Measurements from ENCODE around the gene IFNK.
"Not testable (repeated sequence)": the region's sequence is repeated elsewhere in the genome, so short reads cannot be mapped to it uniquely, and the experiment has no call there.

Gene IFNK

GRCh38 chr9:27489087-27489876 is 34.8 kb upstream of the IFNK start:
- no peaks in the 10 kb centered on the region for H3K27me3 ChIP-seq (ENCODE audit: control insufficient read depth in 5 of 5, insufficient read depth in 4 of 5, low read length in 5 of 5)
- H3K36me3 ChIP-seq (ENCODE audit: control insufficient read depth in 5 of 5, insufficient read depth in 5 of 5, low read length in 5 of 5): no peaks in the 10 kb centered on the region
- no peak overlapping the region for H3K9ac ChIP-seq (ENCODE audit: low read length in 5 of 5)
- no peak overlapping the region for H3K27ac ChIP-seq (ENCODE audit: low read depth, low read length)
- H3K4me1 ChIP-seq (ENCODE audit: control insufficient read depth in 5 of 5, insufficient read depth in 5 of 5, low read length in 5 of 5): no peaks in the 10 kb centered on the region
- H3K9me3 ChIP-seq (ENCODE audit: control insufficient read depth in 5 of 5, low read length in 5 of 5): no peaks in the 10 kb centered on the region
- no peak overlapping the region for H3K4me3 ChIP-seq (ENCODE audit: low read depth in 1 of 5, low read length in 5 of 5)

DNA sequence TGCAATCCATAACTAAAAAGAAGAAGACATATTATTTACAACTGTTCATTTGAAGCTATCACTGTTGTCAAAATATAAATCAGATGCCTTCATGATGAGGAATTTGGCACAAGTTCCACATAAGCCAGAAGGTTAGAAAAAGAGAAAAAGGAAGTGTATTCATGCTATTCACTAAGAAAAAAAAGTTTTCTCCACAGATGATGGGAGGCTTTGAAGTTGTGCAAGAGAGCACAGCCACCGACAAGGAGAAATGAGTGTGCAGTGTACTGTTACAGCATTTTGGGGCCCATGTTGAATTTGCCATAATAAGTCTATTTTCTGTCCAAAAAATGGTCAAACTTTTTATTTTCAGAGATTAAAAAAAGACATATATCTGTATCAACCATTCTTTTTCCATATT is 32.9 kb upstream of the IFNK start:
- Histone ChIP-seq H3K27me3 (ENCODE audit: control insufficient read depth in 5 of 5, insufficient read depth in 4 of 5, low read length in 5 of 5) (no peaks in the 10 kb centered on the region), H3K9ac (ENCODE audit: low read length in 5 of 5) (no peak overlapping the region), H3K27ac (ENCODE audit: low read depth, low read length) (no peak overlapping the region), H3K4me3 (ENCODE audit: low read depth in 1 of 5, low read length in 5 of 5) (no peak overlapping the region), H3K36me3 (ENCODE audit: control insufficient read depth in 5 of 5, insufficient read depth in 5 of 5, low read length in 5 of 5) (no peaks in the 10 kb centered on the region), H3K4me1 (ENCODE audit: control insufficient read depth in 5 of 5, insufficient read depth in 5 of 5, low read length in 5 of 5) (peaks cover 0 to 6% (median 4%) of the 10 kb centered on the region in 5 donors), H3K9me3 (ENCODE audit: control insufficient read depth in 5 of 5, low read length in 5 of 5) (no peaks in the 10 kb centered on the region)

DNA sequence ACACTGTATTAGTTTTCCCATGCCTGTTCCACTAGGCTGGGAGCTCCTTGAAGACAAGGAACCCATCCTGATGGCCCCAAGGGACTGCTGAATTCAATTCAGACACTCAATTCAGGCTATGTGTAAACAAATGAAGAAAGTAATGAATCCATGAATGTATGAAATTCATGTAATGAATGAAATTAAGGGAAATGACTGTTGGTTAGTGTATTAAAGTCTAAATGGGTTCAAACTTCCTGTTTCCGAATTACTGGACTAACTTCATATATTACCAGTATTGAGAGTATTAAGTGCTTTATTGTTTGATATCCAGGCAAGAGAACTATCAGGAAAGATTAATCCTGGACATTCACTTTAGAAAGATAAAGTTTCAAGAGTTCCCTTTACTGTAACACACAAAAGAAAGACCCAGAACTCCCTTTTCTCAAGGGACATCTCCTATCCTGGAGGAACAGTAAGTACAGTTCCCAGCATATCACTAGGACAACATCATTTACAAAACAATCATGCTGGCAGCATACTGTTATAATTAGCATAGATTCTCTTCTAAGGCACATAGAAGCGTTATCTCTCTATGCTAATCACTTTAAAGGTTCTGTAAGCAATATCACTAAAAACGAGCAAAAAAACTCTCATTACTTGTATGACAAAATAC is 28.5 kb upstream of the IFNK start:
- no peaks in the 10 kb centered on the region for H3K9me3 ChIP-seq (ENCODE audit: control insufficient read depth in 5 of 5, low read length in 5 of 5)
- no peak overlapping the region for H3K4me3 ChIP-seq (ENCODE audit: low read depth in 1 of 5, low read length in 5 of 5)
- no peaks in the 10 kb centered on the region for H3K36me3 ChIP-seq (ENCODE audit: control insufficient read depth in 5 of 5, insufficient read depth in 5 of 5, low read length in 5 of 5)
- no peak overlapping the region for H3K9ac ChIP-seq (ENCODE audit: low read length in 5 of 5)
- H3K27me3 ChIP-seq (ENCODE audit: control insufficient read depth in 5 of 5, insufficient read depth in 4 of 5, low read length in 5 of 5): no peaks in the 10 kb centered on the region
- no peak overlapping the region for H3K27ac ChIP-seq (ENCODE audit: low read depth, low read length)
- H3K4me1 ChIP-seq (ENCODE audit: control insufficient read depth in 5 of 5, insufficient read depth in 5 of 5, low read length in 5 of 5): peaks cover 0 to 7% (median 5%) of the 10 kb centered on the region in 5 donors

- Histone ChIP-seq H3K36me3 (ENCODE audit: control insufficient read depth in 5 of 5, insufficient read depth in 5 of 5, low read length in 5 of 5) (no peaks in the 10 kb centered on the region), H3K4me3 (ENCODE audit: low read depth in 1 of 5, low read length in 5 of 5) (no peak overlapping the region), H3K27ac (ENCODE audit: low read depth, low read length) (no peak overlapping the region), H3K4me1 (ENCODE audit: control insufficient read depth in 5 of 5, insufficient read depth in 5 of 5, low read length in 5 of 5) (peaks cover 0 to 7% (median 5%) of the 10 kb centered on the region in 5 donors), H3K9me3 (ENCODE audit: control insufficient read depth in 5 of 5, low read length in 5 of 5) (no peaks in the 10 kb centered on the region), H3K27me3 (ENCODE audit: control insufficient read depth in 5 of 5, insufficient read depth in 4 of 5, low read length in 5 of 5) (no peaks in the 10 kb centered on the region), H3K9ac (ENCODE audit: low read length in 5 of 5) (no peak overlapping the region)
Measured at GRCh38 chr9:27496135-27496504, 28.0 kb upstream of the IFNK start.

DNA sequence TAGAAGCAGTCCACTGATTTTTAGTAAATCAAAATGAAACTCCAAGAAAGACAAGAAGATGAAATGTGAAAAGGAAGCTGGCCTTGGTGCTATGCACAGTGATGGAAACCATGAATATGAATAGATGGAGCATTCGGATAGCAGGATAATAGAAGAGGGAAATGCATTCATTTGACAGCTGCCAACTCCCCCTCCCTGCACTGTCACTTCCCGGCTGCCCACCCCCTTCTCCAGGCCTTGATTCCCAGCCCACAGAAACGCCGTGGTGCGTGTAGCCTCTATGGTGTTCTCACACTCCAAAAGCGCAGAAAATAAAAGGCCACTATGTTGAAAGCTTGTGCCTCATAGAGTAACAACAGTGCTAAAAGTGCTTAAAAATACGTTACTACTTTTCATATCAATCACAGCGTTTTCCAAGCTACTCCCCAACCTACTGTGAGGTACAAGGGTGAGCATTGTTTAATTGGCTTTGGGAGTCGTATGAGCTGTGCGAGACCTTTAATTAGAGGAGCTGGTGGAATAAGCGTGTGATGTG is 26.1 kb upstream of the IFNK start:
- H3K27ac ChIP-seq (ENCODE audit: low read depth, low read length): no peak overlapping the region
- H3K4me3 ChIP-seq (ENCODE audit: low read depth in 1 of 5, low read length in 5 of 5): no peak overlapping the region

GRCh38 chr9:27499451-27499850 is 24.6 kb upstream of the IFNK start:
- Histone ChIP-seq H3K4me1 (ENCODE audit: control insufficient read depth in 5 of 5, insufficient read depth in 5 of 5, low read length in 5 of 5) (peaks cover 0 to 7% (median 5%) of the 10 kb centered on the region in 5 donors), H3K9ac (ENCODE audit: low read length in 5 of 5) (no peak overlapping the region), H3K27ac (ENCODE audit: low read depth, low read length) (no peak overlapping the region), H3K4me3 (ENCODE audit: low read depth in 1 of 5, low read length in 5 of 5) (no peak overlapping the region), H3K36me3 (ENCODE audit: control insufficient read depth in 5 of 5, insufficient read depth in 5 of 5, low read length in 5 of 5) (no peaks in the 10 kb centered on the region), H3K9me3 (ENCODE audit: control insufficient read depth in 5 of 5, low read length in 5 of 5) (no peaks in the 10 kb centered on the region), H3K27me3 (ENCODE audit: control insufficient read depth in 5 of 5, insufficient read depth in 4 of 5, low read length in 5 of 5) (no peaks in the 10 kb centered on the region)

More for the DNA sequence above, 26.1 kb upstream of the IFNK start:
- Histone ChIP-seq H3K9me3 (ENCODE audit: control insufficient read depth in 5 of 5, low read length in 5 of 5) (no peaks in the 10 kb centered on the region), H3K36me3 (ENCODE audit: control insufficient read depth in 5 of 5, insufficient read depth in 5 of 5, low read length in 5 of 5) (no peaks in the 10 kb centered on the region), H3K4me1 (ENCODE audit: control insufficient read depth in 5 of 5, insufficient read depth in 5 of 5, low read length in 5 of 5) (peaks cover 0 to 7% (median 5%) of the 10 kb centered on the region in 5 donors), H3K9ac (ENCODE audit: low read length in 5 of 5) (no peak overlapping the region), H3K27me3 (ENCODE audit: control insufficient read depth in 5 of 5, insufficient read depth in 4 of 5, low read length in 5 of 5) (no peaks in the 10 kb centered on the region)

GRCh38 chr9:27500902-27501301 is 23.2 kb upstream of the IFNK start:
- not testable (repeated sequence) for H3K36me3 ChIP-seq (ENCODE audit: control insufficient read depth in 5 of 5, insufficient read depth in 5 of 5, low read length in 5 of 5); H3K9ac ChIP-seq (ENCODE audit: low read length in 5 of 5); H3K9me3 ChIP-seq (ENCODE audit: control insufficient read depth in 5 of 5, low read length in 5 of 5); H3K4me1 ChIP-seq (ENCODE audit: control insufficient read depth in 5 of 5, insufficient read depth in 5 of 5, low read length in 5 of 5); H3K27ac ChIP-seq (ENCODE audit: low read depth, low read length); H3K4me3 ChIP-seq (ENCODE audit: low read depth in 1 of 5, low read length in 5 of 5); H3K27me3 ChIP-seq (ENCODE audit: control insufficient read depth in 5 of 5, insufficient read depth in 4 of 5, low read length in 5 of 5)

DNA sequence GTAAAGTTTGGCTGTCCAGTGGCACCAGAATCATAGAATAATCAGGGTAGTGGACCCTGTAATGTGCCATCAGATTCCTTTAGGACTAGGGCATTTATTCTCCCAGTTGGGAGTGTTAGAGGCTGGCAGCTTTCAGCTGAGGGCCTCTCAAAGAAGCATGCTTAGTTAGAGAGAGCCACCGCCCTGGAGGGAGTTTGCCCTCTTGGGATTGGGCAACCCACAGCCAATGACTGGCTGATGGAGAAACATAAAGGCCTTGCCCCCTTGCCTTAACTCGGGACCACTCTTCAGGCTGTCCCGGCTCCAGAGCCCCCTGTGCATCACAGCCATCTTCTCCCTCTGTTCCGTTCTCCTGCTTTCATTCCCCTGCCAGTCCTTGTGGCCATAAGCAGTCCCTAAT is 20.5 kb upstream of the IFNK start:
- Histone ChIP-seq H3K4me3 (ENCODE audit: low read depth in 1 of 5, low read length in 5 of 5) (no peak overlapping the region), H3K27ac (ENCODE audit: low read depth, low read length) (no peak overlapping the region), H3K27me3 (ENCODE audit: control insufficient read depth in 5 of 5, insufficient read depth in 4 of 5, low read length in 5 of 5) (no peaks in the 10 kb centered on the region), H3K4me1 (ENCODE audit: control insufficient read depth in 5 of 5, insufficient read depth in 5 of 5, low read length in 5 of 5) (peaks cover 0 to 2% (median 0%) of the 10 kb centered on the region in 5 donors), H3K9ac (ENCODE audit: low read length in 5 of 5) (no peak overlapping the region), H3K36me3 (ENCODE audit: control insufficient read depth in 5 of 5, insufficient read depth in 5 of 5, low read length in 5 of 5) (no peaks in the 10 kb centered on the region), H3K9me3 (ENCODE audit: control insufficient read depth in 5 of 5, low read length in 5 of 5) (no peaks in the 10 kb centered on the region)

DNA sequence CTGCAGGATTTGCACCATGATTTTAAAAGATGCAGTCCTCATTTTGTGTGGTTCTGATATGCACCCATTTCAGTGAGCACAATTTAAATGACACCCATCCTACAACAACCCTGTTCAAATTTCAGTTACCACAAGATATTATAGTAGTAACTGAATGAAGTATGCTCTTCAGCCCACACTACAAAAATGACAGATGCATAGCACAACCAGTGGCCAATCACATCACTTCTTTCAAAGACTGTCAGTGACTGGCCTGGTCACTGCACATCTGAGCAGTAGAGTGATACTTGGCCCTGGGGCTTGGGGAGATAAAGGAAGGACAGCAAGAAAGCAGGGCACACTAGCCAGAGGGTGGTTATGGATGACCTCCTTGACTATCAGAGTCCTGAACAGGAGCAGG is 19.8 kb upstream of the IFNK start:
- H3K36me3 ChIP-seq (ENCODE audit: control insufficient read depth in 5 of 5, insufficient read depth in 5 of 5, low read length in 5 of 5): no peaks in the 10 kb centered on the region

GRCh38 chr9:27505744-27506161 is 18.3 kb upstream of the IFNK start:
- Histone ChIP-seq H3K9ac (ENCODE audit: low read length in 5 of 5) (no peak overlapping the region), H3K27me3 (ENCODE audit: control insufficient read depth in 5 of 5, insufficient read depth in 4 of 5, low read length in 5 of 5) (no peaks in the 10 kb centered on the region), H3K36me3 (ENCODE audit: control insufficient read depth in 5 of 5, insufficient read depth in 5 of 5, low read length in 5 of 5) (no peaks in the 10 kb centered on the region), H3K4me3 (ENCODE audit: low read depth in 1 of 5, low read length in 5 of 5) (no peak overlapping the region), H3K27ac (ENCODE audit: low read depth, low read length) (no peak overlapping the region), H3K9me3 (ENCODE audit: control insufficient read depth in 5 of 5, low read length in 5 of 5) (no peaks in the 10 kb centered on the region), H3K4me1 (ENCODE audit: control insufficient read depth in 5 of 5, insufficient read depth in 5 of 5, low read length in 5 of 5) (no peaks in the 10 kb centered on the region)

More for the DNA sequence above, 19.8 kb upstream of the IFNK start:
- H3K27me3 ChIP-seq (ENCODE audit: control insufficient read depth in 5 of 5, insufficient read depth in 4 of 5, low read length in 5 of 5): no peaks in the 10 kb centered on the region
- peaks cover 0 to 2% (median 0%) of the 10 kb centered on the region in 5 donors for H3K4me1 ChIP-seq (ENCODE audit: control insufficient read depth in 5 of 5, insufficient read depth in 5 of 5, low read length in 5 of 5)
- H3K27ac ChIP-seq (ENCODE audit: low read depth, low read length): no peak overlapping the region
- H3K9me3 ChIP-seq (ENCODE audit: control insufficient read depth in 5 of 5, low read length in 5 of 5): no peaks in the 10 kb centered on the region
- no peak overlapping the region for H3K4me3 ChIP-seq (ENCODE audit: low read depth in 1 of 5, low read length in 5 of 5)
- H3K9ac ChIP-seq (ENCODE audit: low read length in 5 of 5): no peak overlapping the region

Measured in subcutaneous abdominal adipose tissue (tissue), 5 donors.